ENCODE data around the gene SMIM1.

The SMIM1 gene

GRCh38 chr1:3727825-3728776 lies 44.4 kb upstream of the SMIM1 start:
- Histone ChIP-seq H3K36me3 (peaks cover 74% of the 10 kb centered on the region), H3K4me3 (ENCODE audit: low read depth, low read length) (no peak overlapping the region), H3K27me3 (ENCODE audit: insufficient read depth, low read depth, severe bottlenecking) (no peaks in the 10 kb centered on the region), H3K9me3 (ENCODE audit: severe bottlenecking) (no peaks in the 10 kb centered on the region), H3K27ac (no peak overlapping the region)
- DNase-seq = no peak
- no peak for TF ChIP-seq CTCF (IDR thresholded peaks at IDR 0.05; ENCODE audit: low read depth, low read length)

- Histone ChIP-seq H3K36me3 (peaks cover 83% of the 10 kb centered on the region), H3K27me3 (ENCODE audit: insufficient read depth, low read depth, severe bottlenecking) (no peaks in the 10 kb centered on the region), H3K27ac (no peak overlapping the region), H3K9me3 (ENCODE audit: severe bottlenecking) (no peaks in the 10 kb centered on the region), H3K4me3 (ENCODE audit: low read depth, low read length) (no peak overlapping the region)
- no peak for DNase-seq
- no peak for TF ChIP-seq CTCF (IDR thresholded peaks at IDR 0.05; ENCODE audit: low read depth, low read length)
These were observed 42.7 kb upstream of the SMIM1 start for GRCh38 chr1:3729594-3730542.

GRCh38 chr1:3730543-3731247 lies 41.9 kb upstream of the SMIM1 start:
- H3K4me3 ChIP-seq (ENCODE audit: low read depth, low read length) = no peak overlapping the region
- no peaks in the 10 kb centered on the region for H3K27me3 ChIP-seq (ENCODE audit: insufficient read depth, low read depth, severe bottlenecking)
- H3K27ac ChIP-seq = no peak overlapping the region
- H3K9me3 ChIP-seq (ENCODE audit: severe bottlenecking) = no peaks in the 10 kb centered on the region
- TF ChIP-seq CTCF (IDR thresholded peaks at IDR 0.05; ENCODE audit: low read depth, low read length) = no peak
- DNase-seq = no peak
- H3K36me3 ChIP-seq = peaks cover 89% of the 10 kb centered on the region

- H3K36me3 ChIP-seq = peaks cover 100% of the 10 kb centered on the region
- no peak overlapping the region for H3K4me3 ChIP-seq (ENCODE audit: low read depth, low read length)
- no peak for TF ChIP-seq CTCF (IDR thresholded peaks at IDR 0.05; ENCODE audit: low read depth, low read length)
- no peaks in the 10 kb centered on the region for H3K9me3 ChIP-seq (ENCODE audit: severe bottlenecking)
- H3K27ac ChIP-seq = peak overlapping the region; percentile 4; the same call in 1 of the 2 replicates
- H3K27me3 ChIP-seq (ENCODE audit: insufficient read depth, low read depth, severe bottlenecking) = no peaks in the 10 kb centered on the region
- no peak for DNase-seq
These were observed 40.7 kb upstream of the SMIM1 start for GRCh38 chr1:3731583-3732433.

Data from WERI-Rb-1 (cell line).